Measurements from ENCODE around the gene CDS2. TPM values are rescaled to one million over a fixed set of nuclear protein-coding genes. Genes with fewer than 3 reads are reported as not detected.

CDS2 gene
- total and polyA plus RNA-seq, 2 donors: 13.4 to 18.9 TPM

- H3K36me3 ChIP-seq (ENCODE audit: control insufficient read depth in 2 of 2, insufficient read depth in 2 of 2, low read length in 1 of 2): peaks cover 0 to 7% of the 10 kb centered on the region in 2 donors
- H3K4me1 ChIP-seq (ENCODE audit: control insufficient read depth in 2 of 2, insufficient read depth in 2 of 2, low read length in 2 of 2): no peaks in the 10 kb centered on the region
- H3K27ac ChIP-seq (ENCODE audit: low read depth in 1 of 2, low read length in 1 of 2): no peak overlapping the region
- no peaks in the 10 kb centered on the region for H3K27me3 ChIP-seq (ENCODE audit: control insufficient read depth in 2 of 2, insufficient read depth in 1 of 2, low read length in 1 of 2)
- no peaks in the 10 kb centered on the region for H3K9me3 ChIP-seq (ENCODE audit: control insufficient read depth in 2 of 2, insufficient read depth in 1 of 2, low read length in 1 of 2)
- no peak for DNase-seq (ENCODE audit: low read depth in 6 of 9, low spot score in 9 of 9)
- H3K4me3 ChIP-seq (ENCODE audit: low read length in 2 of 2): no peak overlapping the region
- 96% methylated on average over 3 of the region's 3 CpGs for WGBS
Measured at GRCh38 chr20:5216663-5217062, 89.9 kb downstream of the CDS2 start.

- Histone ChIP-seq H3K36me3 (ENCODE audit: control insufficient read depth in 2 of 2, insufficient read depth in 2 of 2, low read length in 1 of 2) (no peaks in the 10 kb centered on the region), H3K9me3 (ENCODE audit: control insufficient read depth in 2 of 2, insufficient read depth in 1 of 2, low read length in 1 of 2) (no peaks in the 10 kb centered on the region), H3K4me3 (ENCODE audit: low read length in 2 of 2) (no peak overlapping the region), H3K4me1 (ENCODE audit: control insufficient read depth in 2 of 2, insufficient read depth in 2 of 2, low read length in 2 of 2) (no peaks in the 10 kb centered on the region), H3K27me3 (ENCODE audit: control insufficient read depth in 2 of 2, insufficient read depth in 1 of 2, low read length in 1 of 2) (no peaks in the 10 kb centered on the region), H3K27ac (ENCODE audit: low read depth in 1 of 2, low read length in 1 of 2) (no peak overlapping the region)
- DNase-seq (ENCODE audit: low read depth in 6 of 9, low spot score in 9 of 9): no peak
- WGBS: 98% methylated on average over 4 of the region's 4 CpGs
Measured at GRCh38 chr20:5217616-5218015, 90.8 kb downstream of the CDS2 start.

GRCh38 chr20:5220321-5221060, 93.7 kb downstream of the CDS2 start:
- no peak overlapping the region for H3K4me3 ChIP-seq (ENCODE audit: low read length in 2 of 2)
- H3K9me3 ChIP-seq (ENCODE audit: control insufficient read depth in 2 of 2, insufficient read depth in 1 of 2, low read length in 1 of 2): no peaks in the 10 kb centered on the region
- H3K4me1 ChIP-seq (ENCODE audit: control insufficient read depth in 2 of 2, insufficient read depth in 2 of 2, low read length in 2 of 2): no peaks in the 10 kb centered on the region
- 96% methylated on average over 7 of the region's 7 CpGs for WGBS
- no peak overlapping the region for H3K27ac ChIP-seq (ENCODE audit: low read depth in 1 of 2, low read length in 1 of 2)
- DNase-seq (ENCODE audit: low read depth in 6 of 9, low spot score in 9 of 9): no peak
- no peaks in the 10 kb centered on the region for H3K27me3 ChIP-seq (ENCODE audit: control insufficient read depth in 2 of 2, insufficient read depth in 1 of 2, low read length in 1 of 2)
- H3K36me3 ChIP-seq (ENCODE audit: control insufficient read depth in 2 of 2, insufficient read depth in 2 of 2, low read length in 1 of 2): no peaks in the 10 kb centered on the region

GRCh38 chr20:5221061-5221430, 94.2 kb downstream of the CDS2 start:
- no peaks in the 10 kb centered on the region for H3K27me3 ChIP-seq (ENCODE audit: control insufficient read depth in 2 of 2, insufficient read depth in 1 of 2, low read length in 1 of 2)
- H3K9me3 ChIP-seq (ENCODE audit: control insufficient read depth in 2 of 2, insufficient read depth in 1 of 2, low read length in 1 of 2): no peaks in the 10 kb centered on the region
- DNase-seq (ENCODE audit: low read depth in 6 of 9, low spot score in 9 of 9): no peak
- H3K36me3 ChIP-seq (ENCODE audit: control insufficient read depth in 2 of 2, insufficient read depth in 2 of 2, low read length in 1 of 2): no peaks in the 10 kb centered on the region
- H3K4me1 ChIP-seq (ENCODE audit: control insufficient read depth in 2 of 2, insufficient read depth in 2 of 2, low read length in 2 of 2): no peaks in the 10 kb centered on the region
- 97% methylated on average over 4 of the region's 4 CpGs for WGBS
- H3K27ac ChIP-seq (ENCODE audit: low read depth in 1 of 2, low read length in 1 of 2): no peak overlapping the region
- no peak overlapping the region for H3K4me3 ChIP-seq (ENCODE audit: low read length in 2 of 2)

- H3K4me1 ChIP-seq (ENCODE audit: control insufficient read depth in 2 of 2, insufficient read depth in 2 of 2, low read length in 2 of 2): no peaks in the 10 kb centered on the region
- H3K36me3 ChIP-seq (ENCODE audit: control insufficient read depth in 2 of 2, insufficient read depth in 2 of 2, low read length in 1 of 2): no peaks in the 10 kb centered on the region
- H3K27me3 ChIP-seq (ENCODE audit: control insufficient read depth in 2 of 2, insufficient read depth in 1 of 2, low read length in 1 of 2): no peaks in the 10 kb centered on the region
- no peak overlapping the region for H3K4me3 ChIP-seq (ENCODE audit: low read length in 2 of 2)
- H3K9me3 ChIP-seq (ENCODE audit: control insufficient read depth in 2 of 2, insufficient read depth in 1 of 2, low read length in 1 of 2): no peaks in the 10 kb centered on the region
- H3K27ac ChIP-seq (ENCODE audit: low read depth in 1 of 2, low read length in 1 of 2): no peak overlapping the region
- 37% methylated on average over 11 of the region's 11 CpGs for WGBS
- DNase-seq (ENCODE audit: low read depth in 6 of 9, low spot score in 9 of 9): peak; percentile 9 to 66 (median 30)
Measured at GRCh38 chr20:5222919-5223634, 96.3 kb downstream of the CDS2 start.

- 59% methylated on average over 4 of the region's 4 CpGs for WGBS
- Histone ChIP-seq H3K9me3 (ENCODE audit: control insufficient read depth in 2 of 2, insufficient read depth in 1 of 2, low read length in 1 of 2) (no peaks in the 10 kb centered on the region), H3K4me3 (ENCODE audit: low read length in 2 of 2) (no peak overlapping the region), H3K27me3 (ENCODE audit: control insufficient read depth in 2 of 2, insufficient read depth in 1 of 2, low read length in 1 of 2) (no peaks in the 10 kb centered on the region), H3K36me3 (ENCODE audit: control insufficient read depth in 2 of 2, insufficient read depth in 2 of 2, low read length in 1 of 2) (no peaks in the 10 kb centered on the region), H3K27ac (ENCODE audit: low read depth in 1 of 2, low read length in 1 of 2) (no peak overlapping the region), H3K4me1 (ENCODE audit: control insufficient read depth in 2 of 2, insufficient read depth in 2 of 2, low read length in 2 of 2) (no peaks in the 10 kb centered on the region)
- no peak for DNase-seq (ENCODE audit: low read depth in 6 of 9, low spot score in 9 of 9)
Measured at GRCh38 chr20:5230544-5230943, 103.7 kb downstream of the CDS2 start.

- no peaks in the 10 kb centered on the region for H3K9me3 ChIP-seq (ENCODE audit: control insufficient read depth in 2 of 2, insufficient read depth in 1 of 2, low read length in 1 of 2)
- no peak overlapping the region for H3K4me3 ChIP-seq (ENCODE audit: low read length in 2 of 2)
- H3K4me1 ChIP-seq (ENCODE audit: control insufficient read depth in 2 of 2, insufficient read depth in 2 of 2, low read length in 2 of 2): no peaks in the 10 kb centered on the region
- no peak overlapping the region for H3K27ac ChIP-seq (ENCODE audit: low read depth in 1 of 2, low read length in 1 of 2)
- DNase-seq (ENCODE audit: low read depth in 6 of 9, low spot score in 9 of 9): no peak
- WGBS: 63% methylated on average over 1 of the region's 1 CpG
- H3K36me3 ChIP-seq (ENCODE audit: control insufficient read depth in 2 of 2, insufficient read depth in 2 of 2, low read length in 1 of 2): no peaks in the 10 kb centered on the region
- H3K27me3 ChIP-seq (ENCODE audit: control insufficient read depth in 2 of 2, insufficient read depth in 1 of 2, low read length in 1 of 2): no peaks in the 10 kb centered on the region
Measured at GRCh38 chr20:5234158-5234557, 107.3 kb downstream of the CDS2 start.

GRCh38 chr20:5234978-5235377, 108.2 kb downstream of the CDS2 start:
- Histone ChIP-seq H3K4me1 (ENCODE audit: control insufficient read depth in 2 of 2, insufficient read depth in 2 of 2, low read length in 2 of 2) (no peaks in the 10 kb centered on the region), H3K9me3 (ENCODE audit: control insufficient read depth in 2 of 2, insufficient read depth in 1 of 2, low read length in 1 of 2) (no peaks in the 10 kb centered on the region), H3K4me3 (ENCODE audit: low read length in 2 of 2) (no peak overlapping the region), H3K27ac (ENCODE audit: low read depth in 1 of 2, low read length in 1 of 2) (no peak overlapping the region), H3K27me3 (ENCODE audit: control insufficient read depth in 2 of 2, insufficient read depth in 1 of 2, low read length in 1 of 2) (no peaks in the 10 kb centered on the region), H3K36me3 (ENCODE audit: control insufficient read depth in 2 of 2, insufficient read depth in 2 of 2, low read length in 1 of 2) (no peaks in the 10 kb centered on the region)
- 92% methylated on average over 1 of the region's 1 CpG for WGBS
- no peak for DNase-seq (ENCODE audit: low read depth in 6 of 9, low spot score in 9 of 9)
